HCT116 (cell line): ENCODE measurements around the gene MSRB3. TPM values are rescaled to one million over a fixed set of nuclear protein-coding genes. Genes with fewer than 3 reads are reported as not detected.

Experiments
- ATAC-seq: fragments of 200-7000 bp; cut with Tn5 transposase; 2 replicates; pipeline ENCODE4 v1.9.1; 2020; ENCODE audit warnings: mild to moderate bottlenecking, moderate library complexity
- BruUV-seq: library from RNA; stranded (reverse); fragments of 400-500 nt; replicated peaks from 2 replicates; lab custom pipeline; 2021; lab: Mats Ljungman, UMichigan
- CTCF ChIA-PET: fragments of 300-600 bp; sonication (Branson Sonifier 250); formaldehyde crosslinking; loops from one replicate; lab custom pipeline; 2021; ENCODE audit warnings: antibody characterized with exemption; lab: Charles Lee
- POLR2A ChIA-PET: fragments of 300-600, 350-600 bp; sonication (Branson Sonifier 250); formaldehyde crosslinking; loops from one replicate; lab custom pipeline; 2021; ENCODE audit warnings: antibody characterized with exemption; lab: Charles Lee
- RAD21 ChIA-PET, 2 experiments: fragments of 300-600 bp; sonication (Branson Sonifier 250); formaldehyde crosslinking; loops; one replicate each; lab custom pipeline; 2023; ENCODE audit warnings: low total read pairs in 2 of 2; ENCODE audit not compliant: uncharacterized antibody in 2 of 2, unreplicated experiment in 2 of 2, low non-redundant PET in 1 of 2; lab: Charles Lee
- DNase-seq: peaks from one replicate; pipeline ENCODE4 v3.0.0-alpha.2; 2010; ENCODE audit warnings: low read depth, low spot score
- H2AFZ ChIP-seq: fragments of 200-600 bp; shearing (Covaris generic), sonication (generic); 2 replicates; pipeline ENCODE4 v1.6.1; 2017; ENCODE audit warnings: low read depth, mixed run types, mixed read lengths, antibody characterized with exemption, low read length; ENCODE audit not compliant: poor library complexity, severe bottlenecking
- H3K27ac ChIP-seq: 2 replicates; pipeline ENCODE4 v1.5.1; 2012; ENCODE audit warnings: low read depth, low read length
- H3K27me3 ChIP-seq: fragments of 200-600 bp; sonication (generic); 2 replicates; pipeline ENCODE4 v1.6.1; 2016; ENCODE audit warnings: mixed run types, low read length, mixed read lengths; ENCODE audit not compliant: insufficient read depth
- H3K36me3 ChIP-seq, 2 experiments: fragments of 200-500 bp in 1 of 2; fragments of 200-600 bp in 1 of 2; sonication (Bioruptor generic) in 1 of 2; sonication (generic) in 1 of 2; 2 replicates each; pipeline versions ENCODE4 v1.5.1 to v1.6.1; 2014 to 2016; ENCODE audit warnings: low read length in 2 of 2, inconsistent platforms in 1 of 2, mixed read lengths in 1 of 2, mixed run types in 1 of 2; ENCODE audit not compliant: insufficient read depth in 2 of 2, control insufficient read depth in 1 of 2
- H3K4me1 ChIP-seq, 2 experiments: fragments of 200-600 bp in 1 of 2; sonication (generic) in 1 of 2; 2 replicates each; pipeline versions ENCODE4 v1.5.1 to v1.6.1; 2012 to 2017; ENCODE audit warnings: low read length in 2 of 2, inconsistent platforms in 1 of 2, mild to moderate bottlenecking in 1 of 2, mixed read lengths in 1 of 2, mixed run types in 1 of 2, moderate library complexity in 1 of 2; ENCODE audit not compliant: insufficient read depth in 2 of 2, control insufficient read depth in 1 of 2
- H3K4me2 ChIP-seq: fragments of 200-600 bp; sonication (generic); 2 replicates; pipeline ENCODE4 v1.6.1; 2017; ENCODE audit warnings: mixed run types, low read length, mixed read lengths
- H3K4me3 ChIP-seq, 2 experiments: fragments of 200-600 bp in 1 of 2; sonication (generic) in 1 of 2; replicated peaks in 1 of 2; 2 replicates each; pipeline ENCODE4 v1.5.1; 2011 to 2016; ENCODE audit warnings: low read length in 2 of 2, control low read depth in 1 of 2, low read depth in 1 of 2, mild to moderate bottlenecking in 1 of 2, mixed read lengths in 1 of 2, mixed run types in 1 of 2
- H3K79me2 ChIP-seq: fragments of 200-600 bp; sonication (generic); 2 replicates; pipeline ENCODE4 v1.6.1; 2017; ENCODE audit warnings: mild to moderate bottlenecking, mixed run types, low read length, moderate library complexity, mixed read lengths; ENCODE audit not compliant: insufficient read depth
- H3K9ac ChIP-seq: fragments of 200-600 bp; sonication (generic); 2 replicates; pipeline ENCODE4 v1.6.1; 2016; ENCODE audit warnings: low read length, mixed read lengths
- H3K9me2 ChIP-seq: fragments of 200-600 bp; sonication (generic), shearing (Covaris generic); 2 replicates; pipeline ENCODE4 v1.6.1; 2017; ENCODE audit warnings: mixed run types, mild to moderate bottlenecking, moderate library complexity; ENCODE audit not compliant: insufficient read depth
- H3K9me3 ChIP-seq, 2 experiments: fragments of 200-500 bp in 1 of 2; fragments of 200-600 bp in 1 of 2; sonication (Bioruptor generic) in 1 of 2; sonication (generic) in 1 of 2; 2 replicates each; pipeline ENCODE4 v1.6.1; 2014 to 2017; ENCODE audit warnings: low read length in 2 of 2, mixed read lengths in 2 of 2, inconsistent platforms in 1 of 2, low read depth in 1 of 2, mild to moderate bottlenecking in 1 of 2, mixed run types in 1 of 2, moderate library complexity in 1 of 2; ENCODE audit not compliant: control insufficient read depth in 1 of 2, insufficient read depth in 1 of 2
- H4K20me1 ChIP-seq: fragments of 200-600 bp; sonication (generic), shearing (Covaris generic); 2 replicates; pipeline ENCODE4 v1.6.1; 2017; ENCODE audit warnings: mixed run types, mild to moderate bottlenecking, moderate library complexity; ENCODE audit not compliant: insufficient read depth
- CTCF ChIP-seq, 3 experiments: fragments of 200-600 bp in 1 of 3; sonication (generic) in 1 of 3; IDR thresholded peaks in 2 of 3; conservative IDR thresholded peaks in 1 of 3; 2 replicates each; pipeline ENCODE4 v1.5.1; 2012 to 2017; ENCODE audit warnings: low read depth in 2 of 3, low read length in 2 of 3, antibody characterized with exemption in 1 of 3, borderline replicate concordance in 1 of 3, control low read depth in 1 of 3, mild to moderate bottlenecking in 1 of 3, mixed read lengths in 1 of 3, mixed run types in 1 of 3, moderate library complexity in 1 of 3; ENCODE audit not compliant: insufficient read depth in 1 of 3
- EZH2phosphoT487 ChIP-seq: fragments of 200-600 bp; IDR thresholded peaks from 2 replicates; pipeline ENCODE4 v1.6.1; 2018; ENCODE audit warnings: antibody characterized with exemption, borderline replicate concordance
- FOSL1 ChIP-seq: IDR thresholded peaks from 2 replicates; pipeline ENCODE4 v1.6.1; 2012; ENCODE audit warnings: low read depth
- REST ChIP-seq: IDR thresholded peaks from 2 replicates; pipeline ENCODE4 v1.6.1; 2012; ENCODE audit warnings: low read depth
- ZFX ChIP-seq: fragments of 450-650 bp; IDR thresholded peaks from 2 replicates; pipeline ENCODE4 v1.6.1; 2017
- intact Hi-C: fragments of 100-400 bp; cut with micrococcal nuclease; formaldehyde crosslinking; loops from 2 replicates; pipeline ENCODE4 v1.10.0; 2022
- total RNA-seq: library from RNA; stranded (reverse); gene quantifications from one replicate; pipeline ENCODE4 v1.2.1, GENCODE V29; 2021; ENCODE audit not compliant: unreplicated experiment

The MSRB3 gene
- total RNA-seq, 1 experiment from 2014 or later = 8.2 TPM

DNA sequence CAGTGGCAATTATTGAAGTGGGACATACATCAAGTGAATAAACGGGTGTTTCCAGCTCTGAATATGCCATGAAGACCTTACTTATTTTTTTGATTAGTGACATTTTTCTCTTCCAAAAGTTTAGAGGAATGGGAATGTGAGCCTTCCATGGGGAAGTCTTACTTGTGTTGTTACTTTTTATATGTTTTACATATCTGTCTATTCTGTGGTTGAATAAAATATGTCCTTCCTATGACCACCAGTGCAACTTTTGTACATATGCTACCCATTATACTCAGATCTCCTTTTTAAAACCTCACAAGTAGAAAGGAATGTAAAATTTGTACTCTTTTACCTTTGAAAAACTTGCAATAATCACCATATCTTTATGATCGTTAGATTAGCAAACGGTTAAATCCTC lies 132.7 kb downstream of the MSRB3 start:
- RAD21 ChIA-PET = no interaction called here

More for the DNA sequence above, 132.7 kb downstream of the MSRB3 start:
- Histone ChIP-seq H3K9me2 (no peaks in the 10 kb centered on the region), H3K4me3 (no peak overlapping the region), H3K9ac (no peak overlapping the region), H3K9me3 (no peaks in the 10 kb centered on the region; a peak in 2 of 4 replicates), H4K20me1 (no peaks in the 10 kb centered on the region), H2AFZ (no peak overlapping the region), H3K27ac (no peak overlapping the region), H3K27me3 (no peaks in the 10 kb centered on the region), H3K79me2 (no peaks in the 10 kb centered on the region), H3K36me3 (no peaks in the 10 kb centered on the region), H3K4me2 (no peak overlapping the region), H3K4me1 (peaks cover 0 to 22% of the 10 kb centered on the region in 2 experiments; a peak in 1 of 4 replicates)
- DNase-seq (no peak), ATAC-seq (no peak)
- no peak for TF ChIP-seq EZH2phosphoT487
- no peak for TF ChIP-seq ZFX
- TF ChIP-seq FOSL1 = no peak
- TF ChIP-seq CTCF (IDR thresholded peaks at IDR 0.05 in 2 of 3, conservative IDR thresholded peaks at IDR 0.05 in 1 of 3; ENCODE audit: borderline replicate concordance in 1 of 3, insufficient read depth in 1 of 3, low read depth in 2 of 3, low read length in 2 of 3) = no peak
- TF ChIP-seq REST = no peak
- intact Hi-C loops = no loop called here
- POLR2A ChIA-PET = interaction anchor here (1.5 kb wide), 1 partner anchor 16 kb away, joined by 3 read pairs; no protein-coding TSS in a partner anchor
- CTCF ChIA-PET = no interaction called here
- BruUV-seq = no TSS peak
